ENCODE data around the gene PRKACA.

GRCh38 chr19:14158276-14159023 is 40.9 kb upstream of the PRKACA start:
- TF ChIP-seq CTCF (IDR thresholded peaks at IDR 0.05), result no peak
- TF ChIP-seq POLR2A (IDR thresholded peaks at IDR 0.05), result no peak
